Cardiac muscle cell (in vitro differentiated cells and primary cell): ENCODE measurements around the gene EIF3D. TPM values are rescaled to one million over a fixed set of nuclear protein-coding genes. Genes with fewer than 3 reads are reported as not detected.

Experiments
- DNase-seq, 2 donors: peaks; one replicate each; pipeline versions ENCODE4 v3.0.0 to v3.0.0-alpha.2; 2010 to 2017; ENCODE audit warnings: low read depth in 1 of 2, low spot score in 1 of 2
- H3K27ac ChIP-seq: fragments of 200-600 bp; sonication (generic); 2 replicates; pipeline ENCODE4 v1.5.1; 2016
- H3K27me3 ChIP-seq: fragments of 200-600 bp; sonication (generic); 2 replicates; pipeline ENCODE4 v1.6.0; 2016; ENCODE audit warnings: control low read depth
- H3K36me3 ChIP-seq: fragments of 200-600 bp; sonication (generic); 2 replicates; pipeline ENCODE4 v1.5.1; 2016; ENCODE audit warnings: control low read depth
- H3K4me1 ChIP-seq: fragments of 200-600 bp; sonication (generic); 2 replicates; pipeline ENCODE4 v1.8.1; 2017; ENCODE audit warnings: low read depth, mild to moderate bottlenecking, mixed run types
- H3K4me3 ChIP-seq: fragments of 200-600 bp; sonication (generic); 2 replicates; pipeline ENCODE4 v1.5.1; 2016; ENCODE audit warnings: mild to moderate bottlenecking
- H3K9me3 ChIP-seq: fragments of 200-600 bp; sonication (generic); 2 replicates; pipeline ENCODE4 v1.5.1; 2017; ENCODE audit warnings: low read depth, mild to moderate bottlenecking, control low read depth
- CTCF ChIP-seq: IDR thresholded peaks from 2 replicates; pipeline ENCODE4 v1.5.1; 2012; ENCODE audit warnings: low read depth, mild to moderate bottlenecking, low read length
- polyA plus RNA-seq: library from polyadenylated mRNA; unstranded; fragments of >200 nt; fragmentation: Nextera tagmentation; extraction: Ambion mirVana; gene quantifications from 2 replicates; pipeline ENCODE4 v1.2.1, GENCODE V29; 2016
- total RNA-seq: library from RNA; depleted of rRNA; stranded (reverse); fragments of >200 nt; gene quantifications from 2 replicates; pipeline ENCODE4 v1.2.3, GENCODE V29; 2016

The EIF3D gene
- total and polyA plus RNA-seq, 2 experiments from 2014 or later: 136 to 497 TPM

- no peaks in the 10 kb centered on the region for H3K4me1 ChIP-seq
- no peak overlapping the region for H3K27ac ChIP-seq
- no peaks in the 10 kb centered on the region for H3K27me3 ChIP-seq
- no peak overlapping the region for H3K4me3 ChIP-seq
- peaks cover 60% of the 10 kb centered on the region for H3K36me3 ChIP-seq
- H3K9me3 ChIP-seq: no peaks in the 10 kb centered on the region
- DNase-seq: no peak
- TF ChIP-seq CTCF: no peak
These were observed 16.6 kb downstream of the EIF3D start for GRCh38 chr22:36512333-36512732.

- Histone ChIP-seq H3K4me1 (no peaks in the 10 kb centered on the region), H3K4me3 (no peak overlapping the region), H3K9me3 (no peaks in the 10 kb centered on the region), H3K27ac (no peak overlapping the region), H3K27me3 (no peaks in the 10 kb centered on the region), H3K36me3 (peaks cover 49% of the 10 kb centered on the region)
- peak; percentile 70 for TF ChIP-seq CTCF
- DNase-seq: peak; percentile 66 to 69
These were observed 17.7 kb downstream of the EIF3D start for GRCh38 chr22:36510966-36511881.

DNA sequence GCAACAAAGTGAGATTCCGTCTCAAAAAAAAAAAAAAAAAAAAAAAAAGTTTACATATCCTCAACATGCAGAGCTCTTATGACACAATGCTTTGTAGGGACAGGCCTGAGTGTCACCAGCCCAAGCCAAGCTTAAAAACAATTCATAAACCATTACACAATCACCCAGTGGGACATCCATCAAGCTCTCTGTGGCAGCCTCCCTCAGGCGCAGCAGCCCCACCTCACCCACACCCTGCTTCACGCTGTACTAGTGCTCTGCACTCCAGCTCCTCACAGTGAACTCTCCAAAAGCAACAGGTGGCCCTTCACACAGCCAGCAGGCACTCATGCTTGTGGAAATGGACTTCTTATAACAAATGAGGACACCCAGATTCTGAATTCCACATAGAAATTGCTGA, 18.6 kb downstream of the EIF3D start:
- Histone ChIP-seq H3K4me1 (no peaks in the 10 kb centered on the region), H3K27me3 (no peaks in the 10 kb centered on the region), H3K36me3 (peaks cover 40% of the 10 kb centered on the region), H3K4me3 (no peak overlapping the region), H3K9me3 (no peaks in the 10 kb centered on the region), H3K27ac (no peak overlapping the region)
- TF ChIP-seq CTCF: no peak
- DNase-seq: no peak

- DNase-seq: no peak
- Histone ChIP-seq H3K9me3 (no peaks in the 10 kb centered on the region), H3K27me3 (no peaks in the 10 kb centered on the region), H3K4me3 (peak overlapping the region; percentile 41), H3K27ac (peak overlapping the region; percentile 3), H3K36me3 (peaks cover 14% of the 10 kb centered on the region), H3K4me1 (no peaks in the 10 kb centered on the region)
- no peak for TF ChIP-seq CTCF
These were observed 21.4 kb downstream of the EIF3D start for GRCh38 chr22:36507518-36508010.

GRCh38 chr22:36506637-36507517, 22.1 kb downstream of the EIF3D start, which contains the start of gene FOXRED2:
FOXRED2 (minus strand) TSS chr22:36507040; CDS start chr22:36506422, 618 bp downstream.
- no peaks in the 10 kb centered on the region for H3K4me1 ChIP-seq
- H3K36me3 ChIP-seq: peaks cover 8% of the 10 kb centered on the region
- peak within 1 kb of the TSS; percentile 34 for H3K27ac ChIP-seq
- no peaks in the 10 kb centered on the region for H3K9me3 ChIP-seq
- peak; percentile 90 to 94 for DNase-seq
- no peak for TF ChIP-seq CTCF
- H3K4me3 ChIP-seq: peak within 1 kb of the TSS; percentile 41
- no peaks in the 10 kb centered on the region for H3K27me3 ChIP-seq
